NCI-H446 treated with DMSO at 0.1 percent for 48 hours (cell line): ENCODE data around the gene SCO2.
A peak's percentile ranks its signal among the peaks of the same experiment; 100 is the strongest.

Experiments used
- DNase-seq: peaks from one replicate; lab custom pipeline; 2025; lab: John Stamatoyannopoulos, UW

The SCO2 gene

DNA sequence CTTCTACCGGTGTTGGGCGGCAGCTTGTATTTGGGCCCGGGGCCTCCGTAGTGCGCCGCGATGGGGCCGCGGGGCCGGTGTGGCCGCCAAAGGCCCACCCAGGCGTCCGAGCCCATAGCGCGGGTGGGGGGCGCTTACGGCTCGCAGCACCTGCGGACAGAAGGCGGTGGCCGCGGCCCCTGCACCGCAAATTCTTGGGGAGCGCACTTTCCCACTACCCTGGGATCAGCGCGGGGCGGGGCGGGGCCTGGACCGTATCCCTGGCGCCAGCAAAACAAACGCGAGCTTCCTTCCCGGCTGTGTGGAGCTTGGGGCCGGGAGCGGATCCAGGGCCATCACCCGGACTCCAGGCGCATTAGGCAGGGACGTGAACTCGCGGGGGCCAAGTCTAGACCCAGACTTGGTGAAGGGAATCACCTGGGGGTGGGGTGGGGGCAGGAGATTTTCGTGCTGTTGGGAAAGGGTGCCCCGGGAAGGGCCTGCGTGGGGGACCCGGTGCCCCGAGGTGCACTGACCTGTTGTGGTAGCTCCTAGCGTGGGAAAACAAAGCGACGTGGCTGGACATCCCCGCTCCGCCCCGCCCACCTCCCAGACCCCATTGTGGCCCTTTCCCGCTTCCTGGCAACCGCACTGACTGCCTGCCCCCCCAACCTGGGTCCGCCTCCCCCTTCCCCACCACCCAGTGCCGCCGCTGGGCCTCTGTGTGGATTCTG lies 6.7 kb upstream of the SCO2 start:
- DNase-seq = no peak

- DNase-seq = no peak
Observed at GRCh38 chr22:50531546-50531961, 6.2 kb upstream of the SCO2 start.

DNA sequence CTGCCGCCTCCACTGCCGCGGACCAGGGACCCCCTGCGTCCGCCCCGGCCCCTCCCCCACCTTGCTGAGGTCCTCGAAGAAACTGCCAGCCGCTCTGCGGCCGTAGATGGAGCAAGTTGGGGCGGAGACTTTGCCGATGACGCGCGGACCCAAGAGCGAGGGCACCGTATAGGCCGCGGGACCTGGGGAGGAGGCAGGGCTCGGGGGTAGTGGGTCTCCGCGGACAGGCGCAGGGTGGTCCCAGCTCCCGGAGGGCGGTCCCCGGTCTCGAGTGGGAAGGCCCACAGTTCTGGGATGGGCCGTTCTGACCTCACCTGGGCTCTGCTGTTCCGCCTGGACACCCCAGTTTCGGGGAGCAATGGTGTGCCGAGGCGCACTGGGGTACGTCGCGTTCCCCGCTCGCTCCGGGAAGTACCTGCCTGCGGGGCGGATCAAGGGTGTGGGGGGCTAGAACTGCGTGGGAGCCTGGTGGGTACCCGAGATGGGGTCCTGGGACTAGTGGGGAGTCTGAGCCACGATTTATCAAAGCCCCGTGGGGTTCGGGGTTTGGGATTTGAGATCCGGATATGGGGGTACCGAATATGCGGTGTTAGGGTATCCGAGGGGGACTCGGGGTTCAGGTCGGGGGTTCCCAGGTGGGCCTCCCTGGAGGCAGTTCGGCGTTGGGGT lies 5.6 kb upstream of the SCO2 start:
- DNase-seq = no peak

- DNase-seq = no peak
Observed at GRCh38 chr22:50530580-50530876, 5.1 kb upstream of the SCO2 start.

GRCh38 chr22:50529897-50530579 lies 4.6 kb upstream of the SCO2 start, which contains the start of gene TYMP:
Gene TYMP, minus strand, starts transcription at chr22:50530012. Its CDS starts 303 bp downstream, at chr22:50529709.
- no peak for DNase-seq

GRCh38 chr22:50529416-50529896 lies 4.1 kb upstream of the SCO2 start:
- DNase-seq = no peak

GRCh38 chr22:50528682-50529415 lies 3.5 kb upstream of the SCO2 start:
- no peak for DNase-seq

DNA sequence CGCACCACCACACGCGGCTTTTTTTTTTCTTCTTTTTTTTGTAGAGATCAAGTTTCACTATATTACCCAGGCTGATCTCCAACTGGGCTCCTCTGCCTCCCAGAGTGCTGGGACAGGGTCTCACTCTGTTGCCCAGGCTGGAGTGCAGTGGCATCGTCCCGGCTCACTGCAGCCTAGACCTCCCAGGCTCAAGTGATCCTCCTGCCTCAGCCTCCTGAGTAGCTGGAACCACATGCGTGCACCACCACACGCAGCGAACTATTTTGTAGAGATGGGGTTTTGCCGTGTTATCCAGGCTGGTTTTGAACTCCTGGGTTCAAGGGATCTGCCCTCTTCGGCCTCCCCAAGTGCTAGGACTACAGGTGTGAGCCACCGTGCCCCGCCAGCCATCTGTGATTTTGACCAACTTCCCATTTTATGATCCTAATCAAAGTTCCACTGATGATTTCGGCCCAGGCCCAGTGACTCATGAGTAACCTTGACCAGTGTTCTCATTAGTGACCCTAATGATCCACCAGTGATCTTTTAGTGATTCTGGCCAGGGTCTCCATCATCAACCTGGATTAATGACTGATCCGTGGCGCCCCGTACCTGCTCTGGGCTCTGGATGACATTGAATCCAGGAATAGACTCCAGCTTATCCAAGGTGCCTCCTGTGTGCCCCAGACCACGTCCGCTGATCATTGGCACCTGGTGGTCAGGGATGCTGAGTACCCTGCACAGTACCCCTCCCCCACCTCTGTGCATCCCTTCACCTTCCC lies 2.7 kb upstream of the SCO2 start:
- no peak for DNase-seq

GRCh38 chr22:50526834-50527801 lies 1.7 kb upstream of the SCO2 start:
- no peak for DNase-seq

GRCh38 chr22:50526108-50526833 lies 873 bp upstream of the SCO2 start:
- peak; percentile 59 for DNase-seq

DNA sequence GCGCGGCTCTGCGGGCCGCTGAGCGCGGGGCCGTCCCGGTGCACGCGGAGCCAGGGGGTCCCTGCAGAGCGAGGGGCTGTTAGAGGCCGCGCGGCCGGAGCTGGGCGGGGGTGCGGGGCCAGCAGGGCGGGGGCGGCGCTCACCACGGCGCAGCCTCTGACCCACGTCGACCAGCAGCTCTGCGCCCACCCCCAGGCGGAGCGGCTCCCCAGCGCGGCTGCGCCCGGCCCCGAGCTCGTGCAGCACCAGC lies 385 bp upstream of the SCO2 start:
- DNase-seq = no peak

- DNase-seq = no peak
Observed at GRCh38 chr22:50524676-50525103, 708 bp downstream of the SCO2 start.

GRCh38 chr22:50523806-50524675 lies 1.4 kb downstream of the SCO2 start:
- DNase-seq = no peak

GRCh38 chr22:50523458-50523805 lies 2.0 kb downstream of the SCO2 start:
- no peak for DNase-seq

GRCh38 chr22:50522806-50523438 lies 2.5 kb downstream of the SCO2 start:
- DNase-seq = no peak

- no peak for DNase-seq
Observed at GRCh38 chr22:50522208-50522805, 3.1 kb downstream of the SCO2 start.

- no peak for DNase-seq
Observed at GRCh38 chr22:50521710-50522109, 3.7 kb downstream of the SCO2 start.

GRCh38 chr22:50520826-50521453 lies 4.5 kb downstream of the SCO2 start:
- DNase-seq = no peak
